ENCODE measurements around the gene STX1B.
"Not testable (repeated sequence)": the region's sequence is repeated elsewhere in the genome, so short reads cannot be mapped to it uniquely, and the experiment has no call there.

The STX1B gene

GRCh38 chr16:30951750-30952149 is 58.7 kb downstream of the STX1B start:
- DNase-seq (ENCODE audit: low read depth, low spot score) = no peak

- DNase-seq (ENCODE audit: low read depth, low spot score) = no peak
These were observed 59.2 kb downstream of the STX1B start for GRCh38 chr16:30951193-30951592.

- no peak for DNase-seq (ENCODE audit: low read depth, low spot score)
These were observed 59.8 kb downstream of the STX1B start for GRCh38 chr16:30950516-30951065.

GRCh38 chr16:30949650-30950515 is 60.6 kb downstream of the STX1B start:
- DNase-seq (ENCODE audit: low read depth, low spot score) = no peak

- DNase-seq (ENCODE audit: low read depth, low spot score) = no peak
These were observed 61.5 kb downstream of the STX1B start, which contains the start of gene ORAI3 for GRCh38 chr16:30948667-30949649. Gene ORAI3 (plus strand): TSS chr16:30949068. CDS start chr16:30949290, 222 bp downstream.

GRCh38 chr16:30947859-30948666 is 62.4 kb downstream of the STX1B start:
- peak; percentile 93 for DNase-seq (ENCODE audit: low read depth, low spot score)

GRCh38 chr16:30947541-30947858 is 62.9 kb downstream of the STX1B start:
- DNase-seq (ENCODE audit: low read depth, low spot score) = no peak

GRCh38 chr16:30946671-30947540 is 63.5 kb downstream of the STX1B start:
- DNase-seq (ENCODE audit: low read depth, low spot score) = no peak

GRCh38 chr16:30944352-30944751 is 66.1 kb downstream of the STX1B start:
- DNase-seq (ENCODE audit: low read depth, low spot score) = no peak

GRCh38 chr16:30942426-30942806 is 68.0 kb downstream of the STX1B start:
- DNase-seq (ENCODE audit: low read depth, low spot score) = no peak

- DNase-seq (ENCODE audit: low read depth, low spot score) = no peak
These were observed 68.6 kb downstream of the STX1B start for GRCh38 chr16:30941600-30942425.

- DNase-seq (ENCODE audit: low read depth, low spot score) = not testable (repeated sequence)
These were observed 70.9 kb downstream of the STX1B start for GRCh38 chr16:30939571-30939970.

All from brain pericyte (primary cell).